HepG2 (cell line): Measurements from ENCODE around the gene SYT11. TPM values are rescaled to one million over a fixed set of nuclear protein-coding genes. Genes with fewer than 3 reads are reported as not detected.
A peak's percentile ranks its signal among the peaks of the same experiment; 100 is the strongest.

ENCODE experiments used
- FOXK1 ChIP-seq: sonication (generic); formaldehyde crosslinking; IDR thresholded peaks from 2 replicates; pipeline ENCODE4 v1.4.0; 2020; ENCODE audit warnings: low read depth, missing genetic modification reagents, borderline replicate concordance
- JUNB ChIP-seq: sonication (generic); formaldehyde crosslinking; IDR thresholded peaks from 2 replicates; pipeline ENCODE4 v1.8.0; 2022; ENCODE audit warnings: missing genetic modification reagents, mild to moderate bottlenecking, borderline replicate concordance
- KAT7 ChIP-seq: IDR thresholded peaks from 2 replicates; pipeline ENCODE4 v1.6.1; 2018; ENCODE audit warnings: borderline replicate concordance, missing compliant biosample characterization
- KDM1A ChIP-seq: IDR thresholded peaks from 2 replicates; pipeline ENCODE4 v1.6.1; 2016; ENCODE audit warnings: missing compliant biosample characterization
- YY1 ChIP-seq: IDR thresholded peaks from 2 replicates; pipeline ENCODE4 v1.6.1; 2011; ENCODE audit warnings: low read length, low read depth, moderate library complexity, mild to moderate bottlenecking; ENCODE audit not compliant: insufficient read depth, insufficient replicate concordance
- ZFY ChIP-seq: sonication (generic); formaldehyde crosslinking; IDR thresholded peaks from 2 replicates; pipeline ENCODE4 v1.4.0; 2020; ENCODE audit warnings: missing genetic modification reagents
- ZNF124 ChIP-seq: sonication (generic); formaldehyde crosslinking; IDR thresholded peaks from 2 replicates; pipeline ENCODE4 v1.4.0; 2020; ENCODE audit warnings: missing genetic modification reagents
- ZNF605 ChIP-seq: sonication (generic); formaldehyde crosslinking; IDR thresholded peaks from 2 replicates; pipeline ENCODE4 v1.8.0; 2022; ENCODE audit warnings: mild to moderate bottlenecking, missing genetic modification reagents
- ZNF746 ChIP-seq: sonication (generic); formaldehyde crosslinking; IDR thresholded peaks from 2 replicates; pipeline ENCODE4 v1.8.0; 2022; ENCODE audit warnings: mild to moderate bottlenecking, missing genetic modification reagents
- ZNF781 ChIP-seq: sonication (generic); formaldehyde crosslinking; IDR thresholded peaks from 2 replicates; pipeline ENCODE4 v1.5.1; 2020; ENCODE audit warnings: borderline replicate concordance, mild to moderate bottlenecking, missing genetic modification reagents; ENCODE audit errors: not compliant biosample characterization
- polyA plus RNA-seq, 8 experiments: library from polyadenylated mRNA; depleted of rRNA in 3 of 8; stranded (reverse) in 7 of 8; unstranded in 1 of 8; fragments of >200 nt; fragmentation: Illumina TruSeq in 4 of 8; extraction: Trizol in 4 of 8; gene quantifications; 2 replicates each; pipeline versions ENCODE4 v1.2.1 to v1.2.3, GENCODE V29; 2011 to 2016; ENCODE audit warnings: low read depth in 4 of 8, missing spikeins in 1 of 8, mixed read lengths in 1 of 8; ENCODE audit not compliant: insufficient read depth in 1 of 8
- total RNA-seq, 5 experiments: library from RNA; depleted of rRNA; stranded (reverse); fragments of >200 nt; fragmentation: Illumina TruSeq; extraction: Trizol; gene quantifications; 2 replicates each; pipeline ENCODE4 v1.2.3, GENCODE V29; 2016; ENCODE audit warnings: low read depth in 1 of 5
- TF ChIP-seq, protein P1 (sequence below): sonication (generic); formaldehyde crosslinking; IDR thresholded peaks from 2 replicates; pipeline ENCODE4 v1.4.0; 2020; ENCODE audit warnings: mild to moderate bottlenecking, missing genetic modification reagents, borderline replicate concordance
- TF ChIP-seq, protein P2 (sequence below): sonication (generic); formaldehyde crosslinking; IDR thresholded peaks from 2 replicates; pipeline ENCODE4 v1.4.0; 2020; ENCODE audit warnings: missing genetic modification reagents
- TF ChIP-seq, protein P3 (sequence below): sonication (generic); formaldehyde crosslinking; IDR thresholded peaks from 2 replicates; pipeline ENCODE4 v1.8.1; 2023; ENCODE audit warnings: mild to moderate bottlenecking, moderate library complexity, missing genetic modification reagents
- TF ChIP-seq, protein P4 (sequence below), 2 experiments: sonication (generic) in 1 of 2; formaldehyde crosslinking in 1 of 2; IDR thresholded peaks; 2 replicates each; pipeline versions ENCODE4 v1.4.0 to v1.6.1; 2018 to 2020; ENCODE audit warnings: missing genetic modification reagents in 2 of 2, borderline replicate concordance in 1 of 2, low read depth in 1 of 2, mild to moderate bottlenecking in 1 of 2, missing biosample characterization in 1 of 2
- TF ChIP-seq, protein P5 (sequence below): sonication (generic); formaldehyde crosslinking; IDR thresholded peaks from 2 replicates; pipeline ENCODE4; 2020; ENCODE audit warnings: missing genetic modification reagents, mild to moderate bottlenecking, borderline replicate concordance

SYT11 gene
- total and polyA plus RNA-seq, 2 of the 13 experiments (the other 11 are each of a cell fraction or from before 2014, with no cell fraction given) = 0.22 to 0.59 TPM

DNA sequence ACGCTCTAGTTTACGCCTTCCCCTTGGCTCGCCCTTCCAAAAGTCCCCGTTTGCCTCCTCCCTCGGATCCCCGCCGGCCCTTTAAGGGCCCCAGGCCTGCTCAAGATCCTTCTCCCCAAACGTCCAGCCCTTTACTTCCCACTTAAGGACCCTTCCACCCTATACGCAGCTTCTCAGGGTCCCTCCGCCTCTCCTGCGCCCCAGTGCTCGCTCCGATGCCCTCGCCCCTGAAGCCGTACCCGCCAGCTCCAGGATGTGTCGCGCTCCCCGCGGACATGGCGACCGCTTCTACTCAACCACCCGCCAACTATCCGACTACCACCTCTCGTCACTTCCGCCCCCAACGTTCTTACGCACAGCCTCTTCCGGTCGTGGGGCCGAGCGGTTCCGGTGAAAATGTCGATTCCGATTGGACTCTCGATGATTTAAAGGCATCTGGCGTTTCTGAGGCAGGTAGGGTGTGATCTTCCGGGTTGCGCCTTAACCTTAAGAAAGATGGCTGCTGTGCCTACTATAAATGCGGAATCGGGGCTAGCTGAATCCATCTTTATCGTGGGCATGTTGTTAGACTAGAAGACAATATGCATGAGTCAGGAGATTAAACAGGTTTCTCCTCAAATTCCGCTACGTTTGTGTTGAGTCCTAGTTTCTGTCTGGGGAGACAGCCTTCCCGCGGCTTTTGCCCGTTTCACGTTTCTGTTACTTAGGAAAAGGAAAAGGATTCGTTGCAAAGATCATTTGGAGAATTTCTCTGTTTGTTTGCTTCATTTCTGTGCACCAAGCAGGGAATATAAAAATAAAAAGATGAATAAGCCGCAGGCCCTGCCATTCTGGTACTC is 74.9 kb downstream of the SYT11 start, which contains the start of gene KHDC4 (continued):
- TF ChIP-seq, protein P1, sequence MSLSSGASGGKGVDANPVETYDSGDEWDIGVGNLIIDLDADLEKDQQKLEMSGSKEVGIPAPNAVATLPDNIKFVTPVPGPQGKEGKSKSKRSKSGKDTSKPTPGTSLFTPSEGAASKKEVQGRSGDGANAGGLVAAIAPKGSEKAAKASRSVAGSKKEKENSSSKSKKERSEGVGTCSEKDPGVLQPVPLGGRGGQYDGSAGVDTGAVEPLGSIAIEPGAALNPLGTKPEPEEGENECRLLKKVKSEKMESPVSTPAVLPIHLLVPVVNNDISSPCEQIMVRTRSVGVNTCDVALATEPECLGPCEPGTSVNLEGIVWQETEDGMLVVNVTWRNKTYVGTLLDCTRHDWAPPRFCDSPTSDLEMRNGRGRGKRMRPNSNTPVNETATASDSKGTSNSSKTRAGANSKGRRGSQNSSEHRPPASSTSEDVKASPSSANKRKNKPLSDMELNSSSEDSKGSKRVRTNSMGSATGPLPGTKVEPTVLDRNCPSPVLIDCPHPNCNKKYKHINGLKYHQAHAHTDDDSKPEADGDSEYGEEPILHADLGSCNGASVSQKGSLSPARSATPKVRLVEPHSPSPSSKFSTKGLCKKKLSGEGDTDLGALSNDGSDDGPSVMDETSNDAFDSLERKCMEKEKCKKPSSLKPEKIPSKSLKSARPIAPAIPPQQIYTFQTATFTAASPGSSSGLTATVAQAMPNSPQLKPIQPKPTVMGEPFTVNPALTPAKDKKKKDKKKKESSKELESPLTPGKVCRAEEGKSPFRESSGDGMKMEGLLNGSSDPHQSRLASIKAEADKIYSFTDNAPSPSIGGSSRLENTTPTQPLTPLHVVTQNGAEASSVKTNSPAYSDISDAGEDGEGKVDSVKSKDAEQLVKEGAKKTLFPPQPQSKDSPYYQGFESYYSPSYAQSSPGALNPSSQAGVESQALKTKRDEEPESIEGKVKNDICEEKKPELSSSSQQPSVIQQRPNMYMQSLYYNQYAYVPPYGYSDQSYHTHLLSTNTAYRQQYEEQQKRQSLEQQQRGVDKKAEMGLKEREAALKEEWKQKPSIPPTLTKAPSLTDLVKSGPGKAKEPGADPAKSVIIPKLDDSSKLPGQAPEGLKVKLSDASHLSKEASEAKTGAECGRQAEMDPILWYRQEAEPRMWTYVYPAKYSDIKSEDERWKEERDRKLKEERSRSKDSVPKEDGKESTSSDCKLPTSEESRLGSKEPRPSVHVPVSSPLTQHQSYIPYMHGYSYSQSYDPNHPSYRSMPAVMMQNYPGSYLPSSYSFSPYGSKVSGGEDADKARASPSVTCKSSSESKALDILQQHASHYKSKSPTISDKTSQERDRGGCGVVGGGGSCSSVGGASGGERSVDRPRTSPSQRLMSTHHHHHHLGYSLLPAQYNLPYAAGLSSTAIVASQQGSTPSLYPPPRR (CRISPR knock-in tag) = no peak
- TF ChIP-seq FOXK1 (CRISPR knock-in tag) (peak; percentile 84), KAT7 (CRISPR knock-in tag) (0 out of 2 replicates have a peak, but pooled peaks have one; percentile 50), JUNB (no peak), ZNF781 (peak; percentile 53), ZFY (CRISPR knock-in tag) (peak; percentile 95), KDM1A (CRISPR knock-in tag) (no peak), ZNF124 (CRISPR knock-in tag) (peak; percentile 26; the same call in 1 of the 2 replicates), YY1 (peak; percentile 95), ZNF605 (peak; percentile 76; the same call in 1 of the 2 replicates), ZNF746 (0 out of 2 replicates have a peak, but pooled peaks have one; percentile 20)
- TF ChIP-seq, protein P2, sequence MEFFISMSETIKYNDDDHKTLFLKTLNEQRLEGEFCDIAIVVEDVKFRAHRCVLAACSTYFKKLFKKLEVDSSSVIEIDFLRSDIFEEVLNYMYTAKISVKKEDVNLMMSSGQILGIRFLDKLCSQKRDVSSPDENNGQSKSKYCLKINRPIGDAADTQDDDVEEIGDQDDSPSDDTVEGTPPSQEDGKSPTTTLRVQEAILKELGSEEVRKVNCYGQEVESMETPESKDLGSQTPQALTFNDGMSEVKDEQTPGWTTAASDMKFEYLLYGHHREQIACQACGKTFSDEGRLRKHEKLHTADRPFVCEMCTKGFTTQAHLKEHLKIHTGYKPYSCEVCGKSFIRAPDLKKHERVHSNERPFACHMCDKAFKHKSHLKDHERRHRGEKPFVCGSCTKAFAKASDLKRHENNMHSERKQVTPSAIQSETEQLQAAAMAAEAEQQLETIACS (CRISPR knock-in tag) = no peak
- TF ChIP-seq, protein P3, sequence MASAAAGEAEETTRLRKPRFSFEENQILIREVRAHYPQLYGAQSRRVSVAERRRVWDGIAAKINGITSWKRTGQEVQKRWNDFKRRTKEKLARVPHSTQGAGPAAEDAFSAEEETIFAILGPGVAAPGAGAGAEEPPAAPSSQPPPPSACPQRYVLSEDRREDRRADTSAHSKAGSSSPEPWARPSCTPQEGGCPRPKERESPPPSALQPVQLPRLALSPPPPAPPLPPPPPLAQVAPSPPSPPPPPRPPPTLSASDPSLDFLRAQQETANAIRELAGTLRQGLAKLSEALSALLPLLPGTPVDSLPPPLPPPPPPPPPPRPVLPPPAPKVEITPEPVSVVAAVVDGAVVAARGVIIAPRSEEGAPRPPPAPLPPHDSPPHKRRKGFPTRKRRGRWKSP = no peak; the same call in 1 of the 2 replicates
- TF ChIP-seq, protein P4, sequence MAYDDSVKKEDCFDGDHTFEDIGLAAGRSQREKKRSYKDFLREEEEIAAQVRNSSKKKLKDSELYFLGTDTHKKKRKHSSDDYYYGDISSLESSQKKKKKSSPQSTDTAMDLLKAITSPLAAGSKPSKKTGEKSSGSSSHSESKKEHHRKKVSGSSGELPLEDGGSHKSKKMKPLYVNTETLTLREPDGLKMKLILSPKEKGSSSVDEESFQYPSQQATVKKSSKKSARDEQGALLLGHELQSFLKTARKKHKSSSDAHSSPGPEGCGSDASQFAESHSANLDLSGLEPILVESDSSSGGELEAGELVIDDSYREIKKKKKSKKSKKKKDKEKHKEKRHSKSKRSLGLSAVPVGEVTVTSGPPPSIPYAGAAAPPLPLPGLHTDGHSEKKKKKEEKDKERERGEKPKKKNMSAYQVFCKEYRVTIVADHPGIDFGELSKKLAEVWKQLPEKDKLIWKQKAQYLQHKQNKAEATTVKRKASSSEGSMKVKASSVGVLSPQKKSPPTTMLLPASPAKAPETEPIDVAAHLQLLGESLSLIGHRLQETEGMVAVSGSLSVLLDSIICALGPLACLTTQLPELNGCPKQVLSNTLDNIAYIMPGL (CRISPR knock-in tag; IDR thresholded peaks at IDR 0.05; ENCODE audit: borderline replicate concordance in 1 of 2, low read depth in 1 of 2) = peak; percentile 68 to 76; a peak in 3 of 4 replicates
- TF ChIP-seq, protein P5, sequence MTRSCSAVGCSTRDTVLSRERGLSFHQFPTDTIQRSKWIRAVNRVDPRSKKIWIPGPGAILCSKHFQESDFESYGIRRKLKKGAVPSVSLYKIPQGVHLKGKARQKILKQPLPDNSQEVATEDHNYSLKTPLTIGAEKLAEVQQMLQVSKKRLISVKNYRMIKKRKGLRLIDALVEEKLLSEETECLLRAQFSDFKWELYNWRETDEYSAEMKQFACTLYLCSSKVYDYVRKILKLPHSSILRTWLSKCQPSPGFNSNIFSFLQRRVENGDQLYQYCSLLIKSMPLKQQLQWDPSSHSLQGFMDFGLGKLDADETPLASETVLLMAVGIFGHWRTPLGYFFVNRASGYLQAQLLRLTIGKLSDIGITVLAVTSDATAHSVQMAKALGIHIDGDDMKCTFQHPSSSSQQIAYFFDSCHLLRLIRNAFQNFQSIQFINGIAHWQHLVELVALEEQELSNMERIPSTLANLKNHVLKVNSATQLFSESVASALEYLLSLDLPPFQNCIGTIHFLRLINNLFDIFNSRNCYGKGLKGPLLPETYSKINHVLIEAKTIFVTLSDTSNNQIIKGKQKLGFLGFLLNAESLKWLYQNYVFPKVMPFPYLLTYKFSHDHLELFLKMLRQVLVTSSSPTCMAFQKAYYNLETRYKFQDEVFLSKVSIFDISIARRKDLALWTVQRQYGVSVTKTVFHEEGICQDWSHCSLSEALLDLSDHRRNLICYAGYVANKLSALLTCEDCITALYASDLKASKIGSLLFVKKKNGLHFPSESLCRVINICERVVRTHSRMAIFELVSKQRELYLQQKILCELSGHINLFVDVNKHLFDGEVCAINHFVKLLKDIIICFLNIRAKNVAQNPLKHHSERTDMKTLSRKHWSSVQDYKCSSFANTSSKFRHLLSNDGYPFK (CRISPR knock-in tag) = peak; percentile 89; the same call in 1 of the 2 replicates
